GM12878 (cell line): ENCODE measurements around the gene CCDC71L. TPM values are rescaled to one million over a fixed set of nuclear protein-coding genes. Genes with fewer than 3 reads are reported as not detected.

Experiments used
- ATAC-seq: fragments of 200-7000 bp; cut with Tn5 transposase; 3 replicates; pipeline ENCODE4 v1.9.1; 2020; ENCODE audit warnings: mild to moderate bottlenecking, moderate library complexity
- BruUV-seq: library from RNA; stranded (reverse); fragments of 400-500 nt; replicated peaks from 2 replicates; lab custom pipeline; 2021; lab: Mats Ljungman, UMichigan
- CTCF ChIA-PET: fragments of 300-600 bp; sonication (Branson Sonifier 250); formaldehyde crosslinking; extraction: SDS; loops from one replicate; lab custom pipeline; 2021; ENCODE audit warnings: inconsistent platforms; lab: Yijun Ruan, JAX
- POLR2A ChIA-PET: fragments of 350-600 bp; formaldehyde crosslinking; extraction: SDS; loops from one replicate; lab custom pipeline; 2021; ENCODE audit warnings: inconsistent platforms; lab: Charles Lee
- RAD21 ChIA-PET: fragments of 300-600 bp; sonication (Branson Sonifier 250); formaldehyde crosslinking; loops from one replicate; lab custom pipeline; 2023; ENCODE audit warnings: antibody characterized with exemption; ENCODE audit not compliant: unreplicated experiment; lab: Charles Lee
- SMC1A ChIA-PET: fragments of 300-600 bp; sonication (Branson Sonifier 250); formaldehyde crosslinking; loops from one replicate; lab custom pipeline; 2023; ENCODE audit not compliant: unreplicated experiment, uncharacterized antibody; lab: Charles Lee
- DNase-seq: peaks from one replicate; pipeline ENCODE4 v3.0.0-alpha.2; 2011; ENCODE audit warnings: low read depth, low spot score
- FAIRE-seq: peaks from 3 replicates; lab custom pipeline; 2011; peaks lifted over from hg19 to GRCh38; lab: Jason Lieb, UNC
- H2AFZ ChIP-seq: 2 replicates; pipeline ENCODE4 v1.6.0; 2011; ENCODE audit warnings: low read depth, low read length, control low read depth; ENCODE audit not compliant: control insufficient read depth
- H3K27ac ChIP-seq: 2 replicates; pipeline ENCODE4 v1.5.1; 2011; ENCODE audit warnings: control low read depth; ENCODE audit not compliant: control insufficient read depth, insufficient read depth
- H3K27me3 ChIP-seq, 2 experiments: replicated peaks in 1 of 2; 2 replicates each; pipeline versions ENCODE4 v1.6.0 to v1.6.1; 2011; ENCODE audit warnings: low read length in 1 of 2; ENCODE audit not compliant: control insufficient read depth in 2 of 2, insufficient read depth in 2 of 2
- H3K36me3 ChIP-seq, 2 experiments: 2 replicates each; pipeline ENCODE4 v1.5.1; 2011; ENCODE audit warnings: low read length in 1 of 2; ENCODE audit not compliant: control insufficient read depth in 2 of 2, insufficient read depth in 2 of 2
- H3K4me1 ChIP-seq: 2 replicates; pipeline ENCODE4 v1.6.1; 2011; ENCODE audit warnings: mild to moderate bottlenecking, low read length, moderate library complexity, mixed read lengths; ENCODE audit not compliant: control insufficient read depth, insufficient read depth
- H3K4me2 ChIP-seq: 2 replicates; pipeline ENCODE4 v1.6.0; 2011; ENCODE audit warnings: control low read depth; ENCODE audit not compliant: control insufficient read depth, insufficient read depth
- H3K4me3 ChIP-seq: fragments of 200-600 bp; sonication (generic); 2 replicates; pipeline ENCODE4 v1.5.1; 2016
- H3K79me2 ChIP-seq: 2 replicates; pipeline ENCODE4 v1.6.0; 2011; ENCODE audit warnings: low read length; ENCODE audit not compliant: control insufficient read depth, insufficient read depth
- H3K9ac ChIP-seq: 2 replicates; pipeline ENCODE4 v1.8.0; 2011; ENCODE audit warnings: low read length, control low read depth, mixed read lengths; ENCODE audit not compliant: control insufficient read depth, insufficient read depth
- H3K9me3 ChIP-seq: replicated peaks from 3 replicates; pipeline ENCODE4 v1.5.1; 2011; ENCODE audit warnings: mild to moderate bottlenecking, low read length; ENCODE audit not compliant: control insufficient read depth, insufficient read depth
- H4K20me1 ChIP-seq: 2 replicates; pipeline ENCODE4 v1.6.0; 2011; ENCODE audit not compliant: control insufficient read depth, insufficient read depth
- CBX3 ChIP-seq: fragments of 200-600 bp; sonication (generic); IDR thresholded peaks from 2 replicates; pipeline ENCODE4 v1.6.1; 2016; ENCODE audit warnings: low read depth, borderline replicate concordance
- CHD1 ChIP-seq: IDR thresholded peaks from 2 replicates; pipeline ENCODE4 v1.6.1; 2012; ENCODE audit warnings: low read depth, low read length, improper control_type of control experiment
- FOXK2 ChIP-seq: fragments of 450-650 bp; IDR thresholded peaks from 2 replicates; pipeline ENCODE4 v1.6.1; 2017; ENCODE audit warnings: mild to moderate bottlenecking, moderate library complexity
- HSF1 ChIP-seq: fragments of 150-350 bp; IDR thresholded peaks from 2 replicates; pipeline ENCODE4 v1.6.1; 2014; ENCODE audit warnings: mild to moderate bottlenecking, low read depth, low read length
- NFYB ChIP-seq: IDR thresholded peaks from 2 replicates; pipeline ENCODE4 v1.6.1; 2011; ENCODE audit warnings: low read depth, mild to moderate bottlenecking, low read length, improper control_type of control experiment, moderate library complexity; ENCODE audit not compliant: insufficient read depth
- PAX8 ChIP-seq: fragments of 450-650 bp; IDR thresholded peaks from 2 replicates; pipeline ENCODE4 v1.6.1; 2017; ENCODE audit warnings: mild to moderate bottlenecking, moderate library complexity
- RFX5 ChIP-seq: IDR thresholded peaks from 2 replicates; pipeline ENCODE4 v1.6.1; 2011; ENCODE audit warnings: low read depth, low read length, improper control_type of control experiment
- ZNF687 ChIP-seq: fragments of 450-650 bp; IDR thresholded peaks from 2 replicates; pipeline ENCODE4 v1.6.1; 2017; ENCODE audit warnings: mild to moderate bottlenecking, moderate library complexity
- ZZZ3 ChIP-seq: IDR thresholded peaks from 2 replicates; pipeline ENCODE4 v1.6.1; 2011; ENCODE audit warnings: low read depth; ENCODE audit not compliant: control insufficient read depth, insufficient read length
- WGBS: methylation state at CpG from one replicate; pipeline ENCODE4 v1.1.6; 2016; ENCODE audit warnings: low lambda C conversion rate; ENCODE audit not compliant: insufficient replicate concordance, insufficient coverage; ENCODE audit errors: missing lambda C conversion rate; 5-methylcytosine and 5-hydroxymethylcytosine counted together
- in situ Hi-C: fragments of 300-500 bp; cut with MboI; formaldehyde crosslinking; loops from 9 replicates; pipeline ENCODE4 v1.14.3; 2018; ENCODE audit warnings: mixed read lengths
- intact Hi-C: fragments of 100-400 bp; cut with micrococcal nuclease; formaldehyde crosslinking; loops from one replicate; pipeline ENCODE4 v1.14.2; 2022; ENCODE audit not compliant: unreplicated experiment
- polyA plus RNA-seq, 11 experiments: library from polyadenylated mRNA; depleted of rRNA in 4 of 11; unstranded in 6 of 11; stranded (reverse) in 5 of 11; fragments of >200 nt; fragmentation: Nextera tagmentation in 4 of 11; fragmentation: Illumina TruSeq in 1 of 11; extraction: Ambion mirVana in 4 of 11; extraction: Trizol in 1 of 11; gene quantifications; 1 replicate in 1 of 11; 2 replicates in 10 of 11; pipeline versions ENCODE4 v1.2.1 to v1.2.3, GENCODE V29; 2011 to 2016; ENCODE audit warnings: inconsistent platforms in 2 of 11, missing spikeins in 2 of 11, low read depth in 1 of 11
- total RNA-seq, 4 experiments: library from RNA; depleted of rRNA in 3 of 4; stranded (reverse); fragments of >200 nt in 3 of 4; fragmentation: Illumina TruSeq in 1 of 4; extraction: Trizol in 1 of 4; gene quantifications; 2 replicates each; pipeline versions ENCODE4 v1.2.1 to v1.2.3, GENCODE V29; 2013 to 2021

Gene CCDC71L
- total and polyA plus RNA-seq, 10 of the 15 experiments (the other 5 are each of a cell fraction or from before 2014, with no cell fraction given): 1.1 to 20.7 (median 3.8) TPM

- TF ChIP-seq CHD1 (no peak), RFX5 (no peak), FOXK2 (no peak)
Observed at GRCh38 chr7:106620034-106620433, 40.9 kb downstream of the CCDC71L start (continued).

GRCh38 chr7:106619213-106619612 lies 41.7 kb downstream of the CCDC71L start:
- WGBS: 37% methylated on average over 4 of the region's 4 CpGs

More at GRCh38 chr7:106619213-106619612, 41.7 kb downstream of the CCDC71L start:
- Histone ChIP-seq H3K27ac (no peak overlapping the region), H3K27me3 (no peaks in the 10 kb centered on the region), H3K79me2 (no peaks in the 10 kb centered on the region), H3K36me3 (no peaks in the 10 kb centered on the region), H3K4me2 (no peak overlapping the region), H3K9me3 (peaks cover 2% of the 10 kb centered on the region; the same call in 2 of the 3 replicates), H2AFZ (no peak overlapping the region), H3K9ac (no peak overlapping the region)
- BruUV-seq: no TSS peak
- ATAC-seq (no peak), DNase-seq (no peak)
- POLR2A ChIA-PET: no interaction called here
- RAD21 ChIA-PET: no interaction called here
- SMC1A ChIA-PET: no interaction called here
- intact Hi-C loops: no loop called here
- TF ChIP-seq HSF1: no peak
- no peak for TF ChIP-seq PAX8
- no peak for TF ChIP-seq NFYB
- TF ChIP-seq CBX3: no peak
- TF ChIP-seq ZZZ3: no peak
- TF ChIP-seq ZNF687: no peak
- TF ChIP-seq, all 136 proteins: peak for 0
- no peak overlapping the region for H3K4me3 ChIP-seq
- FAIRE-seq: no peak
- no peaks in the 10 kb centered on the region for H4K20me1 ChIP-seq
- in situ Hi-C loops: no loop called here
- no peaks in the 10 kb centered on the region for H3K4me1 ChIP-seq
- CTCF ChIA-PET: interaction anchor here (1.1 kb wide), 1 partner anchor 125 kb away, joined by 3 read pairs; no protein-coding TSS in a partner anchor
